Spleen (tissue), 7 donors: ENCODE data around the gene DENND1C.

Source experiments
- POLR2A ChIP-seq, 3 donors: fragments of 450-650 bp; IDR thresholded peaks; one replicate each; pipeline ENCODE4 v1.5.1; 2017; ENCODE audit warnings: antibody characterized with exemption in 3 of 3, mild to moderate bottlenecking in 1 of 3
- POLR2AphosphoS5 ChIP-seq, 3 donors: sonication (generic); formaldehyde crosslinking; IDR thresholded peaks; one replicate each; pipeline ENCODE4 v1.5.1; 2017; ENCODE audit warnings: antibody characterized with exemption in 3 of 3
- TF ChIP-seq, protein P1 (sequence below), 11 experiments: fragments of 200-600 bp in 7 of 11; fragments of 450-650 bp in 4 of 11; sonication (generic) in 4 of 11; IDR thresholded peaks in 8 of 11; conservative IDR thresholded peaks in 3 of 11; 1 replicate in 7 of 11; 2 replicates in 4 of 11; pipeline versions ENCODE4 v1.4.0 to v1.8.0; 2016 to 2021; ENCODE audit warnings: antibody characterized with exemption in 11 of 11, inconsistent platforms in 4 of 11, mild to moderate bottlenecking in 1 of 11
- donor health status: DM: no; HTN: no; CAD: no; lungs with moderate emphysema.
- donor health status: DM: no; HTN: no; CAD: no.
- donor health status: DM: no; HTN: no; CAD: no.

DNA sequence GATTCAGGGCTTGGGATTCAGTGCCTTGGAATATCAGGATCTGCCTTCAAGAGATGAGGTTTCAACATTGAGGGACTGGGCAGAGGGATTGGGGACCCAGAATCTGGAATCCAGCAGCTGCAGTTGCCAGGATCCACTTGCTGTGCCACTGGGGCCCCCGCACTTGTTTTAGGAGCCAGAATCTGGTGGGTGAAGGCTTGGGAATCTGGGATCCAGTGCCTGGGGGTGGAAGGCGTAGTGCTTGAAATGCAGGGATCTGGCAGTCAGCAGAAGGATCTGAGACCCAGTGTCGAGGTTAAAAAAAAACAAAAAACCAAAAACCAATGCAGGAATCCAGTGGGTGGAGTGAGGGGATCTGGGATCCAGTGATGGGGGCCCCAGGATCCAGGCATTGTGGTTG is 40.7 kb downstream of the DENND1C start:
- TF ChIP-seq, protein P1, sequence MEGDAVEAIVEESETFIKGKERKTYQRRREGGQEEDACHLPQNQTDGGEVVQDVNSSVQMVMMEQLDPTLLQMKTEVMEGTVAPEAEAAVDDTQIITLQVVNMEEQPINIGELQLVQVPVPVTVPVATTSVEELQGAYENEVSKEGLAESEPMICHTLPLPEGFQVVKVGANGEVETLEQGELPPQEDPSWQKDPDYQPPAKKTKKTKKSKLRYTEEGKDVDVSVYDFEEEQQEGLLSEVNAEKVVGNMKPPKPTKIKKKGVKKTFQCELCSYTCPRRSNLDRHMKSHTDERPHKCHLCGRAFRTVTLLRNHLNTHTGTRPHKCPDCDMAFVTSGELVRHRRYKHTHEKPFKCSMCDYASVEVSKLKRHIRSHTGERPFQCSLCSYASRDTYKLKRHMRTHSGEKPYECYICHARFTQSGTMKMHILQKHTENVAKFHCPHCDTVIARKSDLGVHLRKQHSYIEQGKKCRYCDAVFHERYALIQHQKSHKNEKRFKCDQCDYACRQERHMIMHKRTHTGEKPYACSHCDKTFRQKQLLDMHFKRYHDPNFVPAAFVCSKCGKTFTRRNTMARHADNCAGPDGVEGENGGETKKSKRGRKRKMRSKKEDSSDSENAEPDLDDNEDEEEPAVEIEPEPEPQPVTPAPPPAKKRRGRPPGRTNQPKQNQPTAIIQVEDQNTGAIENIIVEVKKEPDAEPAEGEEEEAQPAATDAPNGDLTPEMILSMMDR (IDR thresholded peaks at IDR 0.05 in 8 of 11, conservative IDR thresholded peaks at IDR 0.05 in 3 of 11) = no peak
- TF ChIP-seq POLR2A (IDR thresholded peaks at IDR 0.05) (no peak), POLR2AphosphoS5 (IDR thresholded peaks at IDR 0.05) (no peak)
